SH-SY5Y (cell line): ENCODE measurements around the gene PSD2.

Experiments
- GATA2 ChIP-seq: IDR thresholded peaks from 2 replicates; pipeline ENCODE4 v1.6.1; 2011; ENCODE audit warnings: mild to moderate bottlenecking, low read depth, low read length
- GATA3 ChIP-seq: IDR thresholded peaks from 2 replicates; pipeline ENCODE4 v1.6.1; 2011; ENCODE audit warnings: low read depth, mild to moderate bottlenecking, low read length, moderate library complexity

Gene PSD2

GRCh38 chr5:139808481-139809330 lies 13.1 kb downstream of the PSD2 start:
- TF ChIP-seq GATA2 (no peak), GATA3 (no peak)

GRCh38 chr5:139809331-139809810 lies 13.8 kb downstream of the PSD2 start:
- no peak for TF ChIP-seq GATA3
- no peak for TF ChIP-seq GATA2

- TF ChIP-seq GATA2 = no peak
- TF ChIP-seq GATA3 = no peak
Measured at GRCh38 chr5:139810341-139811273, 15.0 kb downstream of the PSD2 start.

GRCh38 chr5:139811274-139811607 lies 15.6 kb downstream of the PSD2 start:
- TF ChIP-seq GATA3 (no peak), GATA2 (no peak)

GRCh38 chr5:139812323-139812722 lies 16.7 kb downstream of the PSD2 start:
- TF ChIP-seq GATA2 = no peak
- TF ChIP-seq GATA3 = no peak

- TF ChIP-seq GATA3 = no peak
- no peak for TF ChIP-seq GATA2
Measured at GRCh38 chr5:139812836-139813805, 17.5 kb downstream of the PSD2 start.

- TF ChIP-seq GATA3 = no peak
- TF ChIP-seq GATA2 = no peak
Measured at GRCh38 chr5:139814191-139814601, 18.6 kb downstream of the PSD2 start.

GRCh38 chr5:139814704-139815280 lies 19.2 kb downstream of the PSD2 start:
- TF ChIP-seq GATA2 (no peak), GATA3 (no peak)

- TF ChIP-seq GATA3 (no peak), GATA2 (no peak)
Measured at GRCh38 chr5:139816566-139816965, 21.0 kb downstream of the PSD2 start.

GRCh38 chr5:139817362-139817761 lies 21.8 kb downstream of the PSD2 start:
- TF ChIP-seq GATA2 = no peak
- no peak for TF ChIP-seq GATA3

GRCh38 chr5:139817970-139818369 lies 22.4 kb downstream of the PSD2 start:
- TF ChIP-seq GATA3 (no peak), GATA2 (no peak)

GRCh38 chr5:139820130-139820529 lies 24.5 kb downstream of the PSD2 start:
- TF ChIP-seq GATA3 = no peak

- TF ChIP-seq GATA3 = no peak
- TF ChIP-seq GATA2 = no peak
Measured at GRCh38 chr5:139820606-139821005, 25.0 kb downstream of the PSD2 start.
